K562 (cell line): Measurements from ENCODE around the gene RINT1. TPM values are rescaled to one million over a fixed set of nuclear protein-coding genes. Genes with fewer than 3 reads are reported as not detected.

ENCODE experiments used
- ATAC-seq: fragments of 200-7000 bp; cut with Tn5 transposase; 3 replicates; pipeline ENCODE4 v1.9.1; 2020; ENCODE audit warnings: moderate library complexity
- BruUV-seq: library from RNA; stranded (reverse); fragments of 400-500 nt; replicated peaks from 2 replicates; lab custom pipeline; 2021; lab: Mats Ljungman, UMichigan
- CTCF ChIA-PET: fragments of 300-600 bp; formaldehyde crosslinking; extraction: SDS; loops from one replicate; lab custom pipeline; 2021; ENCODE audit warnings: low intra/inter-chr PET ratio; lab: Yijun Ruan, JAX
- POLR2A ChIA-PET: fragments of 300-600, 350-650 bp; sonication (Branson Sonifier 250); formaldehyde crosslinking; extraction: SDS; loops from one replicate; lab custom pipeline; 2021; ENCODE audit warnings: antibody characterized with exemption, inconsistent platforms; lab: Yijun Ruan, JAX
- DNase-seq, 4 experiments: peaks; one replicate each; pipeline versions ENCODE4 v3.0.0 to v3.0.0-alpha.2; 2011 to 2018; ENCODE audit warnings: low spot score in 3 of 4, mixed read lengths in 3 of 4; ENCODE audit errors: extremely low read depth in 1 of 4
- FAIRE-seq: peaks from 2 replicates; lab custom pipeline; 2011; peaks lifted over from hg19 to GRCh38; lab: Jason Lieb, UNC
- H2AFZ ChIP-seq: 2 replicates; pipeline ENCODE4 v1.6.0; 2011; ENCODE audit warnings: low read depth, low read length, control low read depth, inconsistent platforms
- H3K27ac ChIP-seq: fragments of 200-600 bp; 3 replicates; pipeline ENCODE4 v1.8.0; 2011; ENCODE audit warnings: low read depth, mild to moderate bottlenecking, control low read depth, inconsistent platforms, low read length, moderate library complexity, mixed read lengths; ENCODE audit errors: extremely low read depth
- H3K27me3 ChIP-seq, 2 experiments: fragments of 300-600 bp in 1 of 2; 2 replicates in 1 of 2; 3 replicates in 1 of 2; pipeline versions ENCODE4 v1.6.0 to v1.8.0; 2011; ENCODE audit warnings: inconsistent platforms in 2 of 2, low read length in 2 of 2, mild to moderate bottlenecking in 1 of 2, mixed read lengths in 1 of 2, moderate library complexity in 1 of 2; ENCODE audit not compliant: control insufficient read depth in 2 of 2, insufficient read depth in 2 of 2
- H3K36me3 ChIP-seq: fragments of 300-600 bp; 3 replicates; pipeline ENCODE4 v1.8.0; 2011; ENCODE audit warnings: mild to moderate bottlenecking, low read length, inconsistent platforms; ENCODE audit not compliant: control insufficient read depth, insufficient read depth
- H3K4me1 ChIP-seq, 2 experiments: fragments of 200-600 bp in 1 of 2; replicated peaks in 1 of 2; 2 replicates in 1 of 2; 3 replicates in 1 of 2; pipeline versions ENCODE4 v1.5.1 to v1.8.0; 2011; ENCODE audit warnings: inconsistent platforms in 2 of 2, low read length in 2 of 2, mild to moderate bottlenecking in 1 of 2, mixed read lengths in 1 of 2, moderate library complexity in 1 of 2; ENCODE audit not compliant: control insufficient read depth in 2 of 2, insufficient read depth in 2 of 2
- H3K4me2 ChIP-seq: 2 replicates; pipeline ENCODE4 v1.6.1; 2011; ENCODE audit warnings: low read length, control low read depth, inconsistent platforms, mixed read lengths; ENCODE audit not compliant: insufficient read depth
- H3K4me3 ChIP-seq: fragments of 200-600 bp; sonication (generic), shearing (Covaris generic); 2 replicates; pipeline ENCODE4 v1.5.1; 2016; ENCODE audit warnings: control low read depth, inconsistent platforms
- H3K79me2 ChIP-seq: fragments of 200-600 bp; 3 replicates; pipeline ENCODE4 v1.8.0; 2011; ENCODE audit warnings: low read length, inconsistent platforms; ENCODE audit not compliant: control insufficient read depth, insufficient read depth
- H3K9ac ChIP-seq, 2 experiments: 2 replicates each; pipeline versions ENCODE4 v1.6.0 to v1.6.1; 2011; ENCODE audit warnings: low read depth in 2 of 2, low read length in 2 of 2, control low read depth in 1 of 2, inconsistent platforms in 1 of 2, mild to moderate bottlenecking in 1 of 2, mixed read lengths in 1 of 2; ENCODE audit not compliant: insufficient read depth in 1 of 2
- H3K9me1 ChIP-seq: one replicate; pipeline ENCODE4 v1.6.0; 2011; ENCODE audit warnings: inconsistent platforms, mild to moderate bottlenecking, low read length, moderate library complexity; ENCODE audit not compliant: control insufficient read depth, insufficient read depth
- H3K9me3 ChIP-seq: replicated peaks from 2 replicates; pipeline ENCODE4 v1.5.1; 2011; ENCODE audit warnings: low read depth, low read length, inconsistent platforms; ENCODE audit not compliant: control insufficient read depth, insufficient read depth
- H4K20me1 ChIP-seq: replicated peaks from 2 replicates; pipeline ENCODE4 v1.6.1; 2011; ENCODE audit warnings: low read length, inconsistent platforms, mixed read lengths; ENCODE audit not compliant: control insufficient read depth, insufficient read depth
- ATF1 ChIP-seq, 2 experiments: fragments of 450-650 bp in 1 of 2; IDR thresholded peaks; 2 replicates each; pipeline ENCODE4 v1.6.1; 2016; ENCODE audit warnings: missing compliant biosample characterization in 1 of 2, missing genetic modification characterization in 1 of 2
- BMI1 ChIP-seq: fragments of 150-350 bp; IDR thresholded peaks from 2 replicates; pipeline ENCODE4 v1.6.1; 2014; ENCODE audit warnings: low read length
- CBX3 ChIP-seq, 2 experiments: IDR thresholded peaks; 1 replicate in 1 of 2; 2 replicates in 1 of 2; pipeline ENCODE4 v1.6.1; 2012; ENCODE audit warnings: inconsistent platforms in 2 of 2, low read length in 2 of 2, borderline replicate concordance in 1 of 2, control low read depth in 1 of 2
- EP300 ChIP-seq: IDR thresholded peaks from 2 replicates; pipeline ENCODE4 v1.6.1; 2012; ENCODE audit warnings: low read length, improper control_type of control experiment
- KLF6 ChIP-seq: fragments of 250-450 bp; sonication (Bioruptor Pico); IDR thresholded peaks from 2 replicates; pipeline ENCODE4 v1.4.0; 2020; ENCODE audit warnings: mild to moderate bottlenecking, moderate library complexity, borderline replicate concordance
- MAX ChIP-seq: sonication (generic); formaldehyde crosslinking; IDR thresholded peaks from 2 replicates; pipeline ENCODE4 v1.9.0; 2022; ENCODE audit warnings: mild to moderate bottlenecking, missing genetic modification reagents
- NR0B1 ChIP-seq: fragments of 450-650 bp; IDR thresholded peaks from one replicate; pipeline ENCODE4 v1.6.1; 2018; ENCODE audit warnings: mild to moderate bottlenecking, moderate library complexity; ENCODE audit not compliant: partially characterized antibody
- SMAD1 ChIP-seq: fragments of 150-350 bp; IDR thresholded peaks from 2 replicates; pipeline ENCODE4 v1.6.1; 2014; ENCODE audit warnings: low read length, low read depth; ENCODE audit not compliant: partially characterized antibody
- TAF9B ChIP-seq: fragments of 450-650 bp; IDR thresholded peaks from 2 replicates; pipeline ENCODE4 v1.6.1; 2018; ENCODE audit warnings: mild to moderate bottlenecking; ENCODE audit not compliant: partially characterized antibody
- ZNF140 ChIP-seq: fragments of 250-450 bp; sonication (Bioruptor Pico); IDR thresholded peaks from 2 replicates; pipeline ENCODE4 v1.8.0; 2021; ENCODE audit warnings: moderate library complexity, mild to moderate bottlenecking, inconsistent platforms
- ZNF197 ChIP-seq: fragments of 200-800 bp; sonication (Bioruptor generic); IDR thresholded peaks from 2 replicates; pipeline ENCODE4 v1.6.1; 2016; ENCODE audit warnings: low read depth, missing genetic modification characterization, missing compliant biosample characterization
- ZNF41 ChIP-seq: fragments of 250-450 bp; sonication (Bioruptor Pico); conservative IDR thresholded peaks from 2 replicates; pipeline ENCODE4 v1.4.0; 2020; ENCODE audit warnings: mild to moderate bottlenecking
- ZNF561 ChIP-seq: fragments of 450-650 bp; formaldehyde crosslinking; conservative IDR thresholded peaks from 2 replicates; pipeline ENCODE4 v1.4.0; 2020; ENCODE audit warnings: mild to moderate bottlenecking, moderate library complexity
- WGBS: fragments of 100-300 bp; shearing (Covaris generic); methylation state at CpG from one replicate; pipeline ENCODE4 v1.1.6; 2016; ENCODE audit warnings: low coverage, mixed read lengths; ENCODE audit not compliant: insufficient coverage; ENCODE audit errors: missing lambda C conversion rate; 5-methylcytosine and 5-hydroxymethylcytosine counted together
- in situ Hi-C: fragments of 300-500 bp; cut with MboI; formaldehyde crosslinking; loops from 4 replicates; pipeline ENCODE4 v1.15.0; 2018; ENCODE audit warnings: inconsistent platforms, mixed read lengths
- intact Hi-C: fragments of 100-400 bp; cut with micrococcal nuclease; formaldehyde crosslinking; loops from 2 replicates; pipeline ENCODE4 v1.14.2; 2022
- polyA plus RNA-seq, 8 experiments: library from polyadenylated mRNA; depleted of rRNA in 4 of 8; stranded (reverse) in 5 of 8; unstranded in 3 of 8; fragments of >200 nt; fragmentation: Nextera tagmentation in 2 of 8; fragmentation: Illumina TruSeq in 1 of 8; extraction: Ambion mirVana in 2 of 8; extraction: Trizol in 1 of 8; gene quantifications; 2 replicates each; pipeline versions ENCODE4 v1.2.1 to v1.2.3, GENCODE V29; 2011 to 2014; ENCODE audit warnings: inconsistent platforms in 1 of 8, missing spikeins in 1 of 8
- total RNA-seq, 7 experiments: library from RNA; depleted of rRNA in 6 of 7; stranded (reverse); fragments of >200 nt in 6 of 7; fragmentation: Illumina TruSeq in 2 of 7; extraction: Trizol in 2 of 7; gene quantifications; 2 replicates each; pipeline versions ENCODE4 v1.2.1 to v1.2.3, GENCODE V29; 2011 to 2021; ENCODE audit warnings: low replicate concordance in 1 of 7

Gene RINT1
- total and polyA plus RNA-seq, 9 of the 15 experiments (the other 6 are each of a cell fraction or from before 2014, with no cell fraction given) = 21.3 to 74.3 (median 27.4) TPM

- Histone ChIP-seq H2AFZ (no peak overlapping the region), H3K9me1 (no peaks in the 10 kb centered on the region), H3K4me3 (no peak overlapping the region), H3K79me2 (no peaks in the 10 kb centered on the region), H3K27ac (no peak overlapping the region), H4K20me1 (no peaks in the 10 kb centered on the region), H3K9ac (no peak overlapping the region), H3K4me1 (no peaks in the 10 kb centered on the region), H3K36me3 (peaks cover 92% of the 10 kb centered on the region), H3K4me2 (no peak overlapping the region), H3K27me3 (no peaks in the 10 kb centered on the region), H3K9me3 (no peaks in the 10 kb centered on the region)
- no peak for ATAC-seq
- in situ Hi-C loops (no loop called here), intact Hi-C loops (no loop called here)
- TF ChIP-seq NR0B1 (no peak), KLF6 (CRISPR knock-in tag) (no peak), TAF9B (no peak), MAX (no peak), ZNF197 (CRISPR knock-in tag) (no peak), EP300 (no peak), ATF1 (CRISPR knock-in tag; IDR thresholded peaks at IDR 0.05) (no peak), ATF1 (tag; IDR thresholded peaks at IDR 0.05) (no peak), ZNF140 (CRISPR knock-in tag) (no peak), SMAD1 (no peak), CBX3 (IDR thresholded peaks at IDR 0.05; ENCODE audit: borderline replicate concordance in 1 of 2, low read length in 2 of 2) (no peak), BMI1 (no peak), ZNF561 (no peak), ZNF41 (no peak)
- POLR2A ChIA-PET = interaction anchor here (0.6 to 1.5 kb wide), 4 partner anchors 10 to 177 kb away, joined by 3 to 7 read pairs (median 3); no protein-coding TSS in a partner anchor
- FAIRE-seq = no peak
- DNase-seq = no peak
- WGBS = 100% methylated on average over 4 of the region's 4 CpGs
- CTCF ChIA-PET = no interaction called here
- BruUV-seq = no TSS peak
Observed at GRCh38 chr7:105565190-105565589, 33.2 kb downstream of the RINT1 start.
